GM21786 (cell line): ENCODE data around the gene SCO2.

Experiments
- ATAC-seq: cut with Tn5 transposase; IDR thresholded peaks from one replicate; pipeline ENCODE4 v1.9.1; 2021; ENCODE audit not compliant: unreplicated experiment

The SCO2 gene, protein sequence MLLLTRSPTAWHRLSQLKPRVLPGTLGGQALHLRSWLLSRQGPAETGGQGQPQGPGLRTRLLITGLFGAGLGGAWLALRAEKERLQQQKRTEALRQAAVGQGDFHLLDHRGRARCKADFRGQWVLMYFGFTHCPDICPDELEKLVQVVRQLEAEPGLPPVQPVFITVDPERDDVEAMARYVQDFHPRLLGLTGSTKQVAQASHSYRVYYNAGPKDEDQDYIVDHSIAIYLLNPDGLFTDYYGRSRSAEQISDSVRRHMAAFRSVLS

DNA sequence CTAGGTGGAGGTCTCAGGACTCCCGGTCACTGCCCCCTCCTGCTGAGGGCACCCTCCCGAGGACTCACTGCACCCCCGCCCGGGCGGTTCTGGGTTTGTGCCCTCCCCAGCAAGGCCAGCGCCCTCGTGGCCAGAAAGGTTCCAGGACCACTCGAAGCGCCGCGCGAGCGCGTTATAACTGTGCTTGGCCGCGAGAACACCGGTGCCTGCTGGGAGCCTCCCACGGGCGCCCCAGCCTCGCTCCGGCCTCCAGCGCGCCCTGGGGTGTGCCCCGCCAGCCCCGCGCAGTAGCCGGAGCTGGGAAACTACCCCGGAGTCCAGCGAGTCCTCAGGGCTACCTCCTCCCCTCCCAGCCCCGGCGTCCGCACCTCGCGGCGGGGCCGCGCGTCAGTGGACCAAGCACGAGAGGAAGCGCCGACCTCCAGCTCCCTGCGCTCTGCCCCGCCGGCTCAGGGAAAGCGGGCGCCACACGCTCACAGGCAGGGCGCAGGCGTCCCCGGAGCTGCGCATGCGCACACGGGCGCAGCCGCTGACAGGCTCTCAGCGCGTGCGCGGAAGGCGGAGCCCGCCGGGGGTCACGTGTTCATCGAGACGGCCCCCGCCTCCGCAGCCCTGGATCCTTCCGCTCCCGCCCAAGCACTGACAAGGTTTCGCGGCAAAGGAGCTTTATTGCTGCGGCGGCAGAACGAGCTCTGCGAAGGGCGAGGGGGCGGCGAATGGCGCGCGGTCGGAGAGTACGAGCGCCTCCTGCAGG is at the start of gene SCO2:
Gene SCO2, minus strand, starts transcription at position 495 of the 754 bp plus-strand sequence. CDS start 1,187 bp downstream, outside the sequence.
- ATAC-seq, result peak; percentile 32

- ATAC-seq, result no peak
These were observed 49.0 kb upstream of the SCO2 start for GRCh38 chr22:50574383-50574755.

- ATAC-seq, result no peak
These were observed 48.3 kb upstream of the SCO2 start for GRCh38 chr22:50573491-50574382.

- ATAC-seq, result no peak
These were observed 47.6 kb upstream of the SCO2 start for GRCh38 chr22:50572965-50573364.

GRCh38 chr22:50571264-50572175 is 46.1 kb upstream of the SCO2 start:
- ATAC-seq, result no peak

- no peak for ATAC-seq
These were observed 45.5 kb upstream of the SCO2 start for GRCh38 chr22:50570861-50571260.

- no peak for ATAC-seq
These were observed 44.6 kb upstream of the SCO2 start for GRCh38 chr22:50569896-50570535.

DNA sequence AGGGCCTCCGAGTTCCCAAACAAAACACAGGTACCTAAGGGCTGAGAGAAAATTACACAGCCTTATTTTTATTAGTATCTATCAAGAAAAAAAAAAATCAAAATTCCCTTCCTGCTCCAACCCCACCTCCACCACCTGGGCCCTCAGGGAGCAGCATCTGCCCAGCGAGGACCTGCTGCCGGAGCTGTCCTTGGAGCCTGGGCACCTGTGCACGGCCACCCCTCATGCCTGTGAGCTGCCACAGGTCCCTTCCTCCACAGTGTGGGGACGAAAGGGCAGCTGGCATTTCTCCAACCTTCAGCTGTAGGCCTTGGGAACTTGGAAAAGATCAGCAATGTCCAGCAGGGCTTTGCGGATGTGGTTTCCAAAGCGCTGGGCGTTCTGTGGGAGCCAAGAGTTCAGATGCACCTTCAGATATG is 43.7 kb upstream of the SCO2 start:
- no peak for ATAC-seq

- ATAC-seq, result no peak
These were observed 43.2 kb upstream of the SCO2 start for GRCh38 chr22:50568626-50569025.

DNA sequence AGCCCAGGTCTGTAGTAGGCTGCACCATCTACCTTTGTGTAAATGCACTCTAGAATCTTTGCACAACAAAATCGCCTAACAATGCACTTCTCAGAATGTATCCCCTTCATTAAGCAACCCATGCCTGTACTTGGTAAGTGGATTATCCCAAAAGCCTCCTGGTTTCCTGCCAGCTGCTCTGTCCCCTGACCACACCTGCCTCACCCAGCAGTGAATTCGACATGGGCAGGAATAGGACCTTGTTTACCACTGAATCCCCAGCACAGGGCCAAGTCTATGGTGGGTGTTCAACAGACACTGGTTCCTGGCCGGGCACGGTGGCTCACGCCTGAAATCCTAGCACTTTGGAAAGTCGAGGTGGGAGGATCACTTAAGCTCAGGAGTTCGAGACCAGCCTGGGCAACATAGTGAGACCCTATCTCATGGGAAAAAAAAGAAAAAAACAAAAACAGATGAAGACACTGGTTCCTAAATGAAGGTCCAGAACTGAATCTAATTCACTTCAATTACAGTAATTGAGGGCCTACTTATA is 42.4 kb upstream of the SCO2 start:
- no peak for ATAC-seq

DNA sequence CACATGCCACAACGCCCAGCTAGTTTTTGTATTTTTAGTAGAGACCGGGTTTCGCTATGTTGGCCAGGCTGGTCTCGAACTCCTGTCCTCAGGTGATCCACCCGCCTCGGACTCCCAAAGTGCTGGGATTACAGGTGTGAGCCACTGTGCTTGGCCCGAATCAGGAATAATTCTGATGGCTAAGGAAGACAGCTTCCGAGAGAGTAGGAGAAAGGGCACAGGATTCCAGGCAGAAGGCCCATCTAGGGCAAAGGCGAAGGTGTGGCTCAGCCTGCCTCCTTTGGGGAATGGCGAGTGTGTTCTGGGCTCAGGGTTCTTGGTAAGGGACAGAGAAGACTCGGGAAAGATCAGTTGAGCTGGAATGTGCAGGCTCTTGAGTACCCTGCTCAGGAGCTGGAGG is 38.9 kb upstream of the SCO2 start:
- ATAC-seq, result no peak

GRCh38 chr22:50563413-50564160 is 38.2 kb upstream of the SCO2 start:
- ATAC-seq, result no peak

DNA sequence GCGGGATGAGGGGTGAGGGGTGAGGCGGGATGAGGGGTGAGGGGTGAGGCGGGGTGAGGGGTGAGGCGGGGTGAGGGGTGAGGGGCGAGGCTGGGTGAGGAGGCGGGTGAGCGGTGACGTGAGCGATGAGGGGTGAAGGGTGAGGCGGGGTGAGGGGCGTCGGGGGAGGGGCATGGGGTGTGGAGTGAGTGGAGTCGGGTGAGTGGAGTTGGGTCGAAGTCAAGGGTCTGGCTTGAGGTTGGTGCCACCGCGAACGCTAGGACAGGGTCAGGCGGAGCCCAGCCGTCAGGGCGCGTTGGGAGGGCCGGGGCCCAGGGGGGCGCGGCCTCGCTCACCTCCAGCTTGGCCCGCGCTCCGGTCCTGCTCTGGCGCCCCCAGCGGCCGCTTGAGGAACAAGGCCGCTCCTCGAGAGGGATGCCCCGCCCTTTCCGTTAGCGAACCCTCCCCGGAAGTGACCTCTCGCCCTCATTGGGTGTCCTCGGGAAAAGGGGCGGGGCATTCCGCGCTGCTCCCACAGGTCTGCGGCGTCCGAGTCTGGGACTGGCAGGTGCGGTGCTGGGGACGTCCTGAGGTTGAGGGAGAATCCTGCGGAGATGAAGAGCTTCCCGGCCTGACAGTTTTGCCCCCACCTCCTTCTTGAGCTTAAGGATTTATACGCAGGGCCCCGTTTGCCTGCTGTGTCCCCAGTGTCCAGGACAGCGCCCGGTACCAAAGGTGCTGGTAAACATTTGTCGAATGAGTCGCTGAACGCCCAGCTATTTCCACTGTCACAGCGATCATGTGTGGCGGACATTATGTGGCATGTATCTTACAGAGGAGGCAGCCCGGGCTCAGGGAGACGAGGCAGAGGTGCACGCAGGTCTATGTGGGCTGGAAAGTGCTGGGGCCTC is 37.4 kb upstream of the SCO2 start, which contains the start of gene SYCE3:
Gene SYCE3, minus strand, starts transcription at position 397 of the 890 bp plus-strand sequence. CDS start 6,514 bp downstream, outside the sequence.
- peak; percentile 81 for ATAC-seq

DNA sequence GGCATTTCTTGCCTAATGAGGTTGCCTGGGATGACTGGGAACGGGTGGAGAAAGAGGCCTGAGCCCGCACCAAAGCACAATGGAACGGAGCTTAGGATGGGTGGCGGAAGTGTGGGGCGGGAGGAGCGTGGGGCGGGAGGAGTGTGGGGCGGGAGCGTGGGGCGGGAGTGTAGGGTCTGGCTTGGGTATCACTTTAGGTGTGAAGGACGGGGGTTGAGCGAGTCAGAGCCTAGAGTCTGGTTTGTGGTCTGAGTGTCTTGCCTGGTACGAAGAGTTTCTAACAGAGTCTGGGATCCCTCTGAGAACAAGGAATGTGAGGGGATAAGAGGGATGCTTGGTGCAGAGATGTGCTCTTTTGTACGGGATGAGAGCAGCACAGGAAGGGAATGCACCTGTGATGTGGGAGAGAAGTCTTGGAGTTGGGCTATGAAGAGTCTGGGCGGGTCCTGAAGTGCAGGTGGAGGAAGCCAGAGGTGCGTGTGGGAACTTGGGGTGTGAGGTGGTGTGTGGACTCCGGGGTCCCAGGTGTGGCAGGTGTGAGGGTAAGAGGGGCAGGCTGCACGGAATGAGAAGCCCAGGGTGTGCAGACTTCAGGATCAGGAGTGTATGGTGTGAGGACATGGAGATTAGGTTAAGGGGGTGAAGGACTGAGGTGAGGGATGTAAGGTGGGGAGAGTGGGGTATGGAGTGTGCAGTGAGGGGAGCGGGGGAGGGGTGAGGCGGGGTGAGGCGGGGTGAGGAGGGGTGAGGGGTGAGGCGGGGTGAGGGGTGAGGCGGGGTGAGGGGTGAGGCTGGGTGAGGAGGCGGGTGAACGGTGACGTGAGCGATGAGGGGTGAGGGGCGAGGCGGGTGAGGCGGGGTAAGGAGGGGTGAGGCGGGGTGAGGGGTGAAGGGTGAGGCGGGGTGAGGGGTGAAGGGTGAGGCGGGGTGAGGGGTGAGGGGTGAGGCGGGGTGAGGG is 36.3 kb upstream of the SCO2 start:
- no peak for ATAC-seq

DNA sequence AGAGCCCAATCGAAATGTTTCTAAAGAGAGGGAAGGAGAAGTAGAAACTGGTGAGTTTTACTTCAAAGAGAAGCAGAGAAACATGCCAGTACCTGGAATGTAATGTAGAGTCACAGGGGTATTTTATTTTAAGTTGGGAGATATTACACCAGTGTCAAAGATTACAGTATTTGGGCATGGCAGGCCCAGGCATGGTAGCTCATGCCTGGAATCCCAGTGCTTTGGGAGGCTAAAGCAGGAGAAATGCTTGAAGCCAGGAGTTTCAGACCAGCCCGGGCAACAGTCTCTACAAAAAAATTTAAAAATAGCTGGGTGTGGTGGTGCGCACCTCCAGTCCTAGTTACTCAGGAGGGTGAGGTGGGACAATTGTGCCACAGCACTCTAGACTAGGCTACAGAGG is 34.6 kb upstream of the SCO2 start:
- ATAC-seq, result no peak

DNA sequence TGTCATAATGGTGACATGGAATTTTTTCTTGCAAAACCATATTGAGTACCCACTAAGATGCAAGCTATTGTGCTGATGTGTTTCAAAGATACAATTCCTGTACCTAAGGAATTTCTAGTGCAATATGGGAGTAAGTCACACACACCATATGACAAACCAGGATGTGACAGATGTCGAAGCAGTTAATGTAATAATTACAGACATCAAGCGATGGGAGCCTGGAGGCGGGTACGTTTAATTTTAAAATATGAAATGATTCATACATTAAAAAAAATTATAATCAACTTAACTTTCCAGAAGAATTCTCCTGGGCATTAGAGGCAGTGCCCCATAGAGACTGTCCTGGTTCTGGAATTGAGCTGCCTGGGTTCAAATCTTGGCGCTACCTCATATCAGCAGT is 31.3 kb upstream of the SCO2 start:
- no peak for ATAC-seq

GRCh38 chr22:50553310-50553709 is 27.9 kb upstream of the SCO2 start:
- ATAC-seq, result no peak
